Umbilical cord (tissue), 2 donors: Measurements from ENCODE around the gene COA8. TPM values are rescaled to one million over a fixed set of nuclear protein-coding genes. Genes with fewer than 3 reads are reported as not detected.
"Not testable (repeated sequence)": the region's sequence is repeated elsewhere in the genome, so short reads cannot be mapped to it uniquely, and the experiment has no call there.

Experiments
- DNase-seq: peaks from one replicate; pipeline ENCODE4 v3.0.0-alpha.2; 2015; ENCODE audit warnings: low spot score
- total RNA-seq: library from RNA; depleted of rRNA; stranded (reverse); fragments of >200 nt; gene quantifications from one replicate; pipeline ENCODE4 v1.2.3, GENCODE V29; 2014; ENCODE audit warnings: low replicate concordance; ENCODE audit not compliant: insufficient read depth

The COA8 gene
- total RNA-seq, 1 donor from 2014 or later, result 29.6 TPM

GRCh38 chr14:103525430-103526246, 37.1 kb upstream of the COA8 start:
- not testable (repeated sequence) for DNase-seq

GRCh38 chr14:103526247-103526913, 36.4 kb upstream of the COA8 start:
- DNase-seq, result no peak

DNA sequence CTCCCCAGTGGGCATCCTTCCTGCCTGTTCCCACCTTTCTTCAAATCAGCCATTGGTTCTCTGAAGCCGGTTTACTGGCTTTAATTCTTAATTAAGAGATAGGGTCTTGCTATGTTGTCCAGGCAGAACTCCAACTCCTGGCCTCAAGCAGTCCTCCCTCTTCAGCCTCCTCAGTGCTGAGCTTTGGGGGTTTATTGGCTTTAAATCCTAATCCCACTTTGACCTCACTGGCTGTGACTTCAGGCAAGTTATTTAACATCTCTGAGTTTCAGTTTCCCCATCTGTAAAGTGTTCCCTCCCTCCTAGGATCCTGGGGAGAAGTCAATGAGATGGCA, 35.9 kb upstream of the COA8 start:
- DNase-seq, result no peak

DNA sequence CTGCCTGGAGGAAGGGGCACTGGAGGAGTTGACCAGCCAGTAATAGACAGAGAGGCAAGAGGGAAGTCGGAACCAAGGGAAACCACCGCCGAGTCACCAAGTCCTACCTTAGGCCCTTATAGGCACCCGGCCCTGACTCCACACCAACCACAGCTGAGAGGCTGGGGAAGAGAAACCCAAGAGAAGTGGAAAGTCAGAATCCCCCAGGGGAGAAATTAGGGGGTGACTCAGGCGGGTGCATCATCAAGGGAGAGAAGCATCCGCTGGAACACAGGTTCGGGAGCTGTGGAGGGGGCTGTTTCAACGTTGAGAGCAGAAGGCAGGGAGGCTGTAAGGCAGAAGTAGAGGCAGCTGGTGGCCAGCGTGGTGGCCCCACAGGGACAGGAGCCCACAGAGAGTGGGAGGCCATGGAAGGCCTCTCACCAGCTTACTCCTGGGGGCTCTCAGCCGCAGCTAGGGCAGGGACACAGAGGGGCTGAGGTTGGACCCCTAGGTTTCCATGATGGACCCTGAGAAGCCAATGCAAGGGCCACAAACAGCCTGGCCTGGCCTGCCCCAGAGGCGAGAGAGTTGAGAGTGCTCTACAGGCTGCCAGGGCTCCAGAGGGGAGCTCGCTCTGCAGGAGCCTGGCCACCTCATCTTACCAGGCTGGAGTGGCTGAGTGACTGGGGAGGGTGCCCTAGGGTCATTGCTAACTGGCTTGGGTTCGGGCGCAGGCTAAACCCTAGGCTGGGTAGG, 35.2 kb upstream of the COA8 start:
- DNase-seq, result no peak

DNA sequence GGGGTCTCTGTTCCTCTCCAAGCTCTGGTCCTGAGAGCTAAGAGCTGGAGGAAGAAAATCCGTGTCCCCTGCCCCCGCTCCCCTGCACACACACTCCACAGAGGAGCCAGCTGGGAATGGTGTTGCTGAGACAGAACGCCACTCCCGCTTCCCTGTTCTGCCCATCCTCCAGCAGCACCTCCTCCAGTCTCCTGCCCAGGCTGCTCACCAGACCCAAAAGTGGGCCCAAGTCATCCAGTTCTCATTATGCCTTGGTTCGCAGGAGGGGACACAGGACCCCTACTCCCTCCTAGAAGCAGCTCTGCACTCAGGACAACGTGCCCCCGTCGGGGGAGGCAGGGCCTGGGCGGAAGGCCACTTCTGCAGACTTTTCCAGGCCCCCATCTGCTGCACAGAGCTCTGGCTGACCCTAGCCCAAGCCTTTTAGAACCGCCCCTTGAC, 34.6 kb upstream of the COA8 start:
- DNase-seq, result peak; percentile 47

DNA sequence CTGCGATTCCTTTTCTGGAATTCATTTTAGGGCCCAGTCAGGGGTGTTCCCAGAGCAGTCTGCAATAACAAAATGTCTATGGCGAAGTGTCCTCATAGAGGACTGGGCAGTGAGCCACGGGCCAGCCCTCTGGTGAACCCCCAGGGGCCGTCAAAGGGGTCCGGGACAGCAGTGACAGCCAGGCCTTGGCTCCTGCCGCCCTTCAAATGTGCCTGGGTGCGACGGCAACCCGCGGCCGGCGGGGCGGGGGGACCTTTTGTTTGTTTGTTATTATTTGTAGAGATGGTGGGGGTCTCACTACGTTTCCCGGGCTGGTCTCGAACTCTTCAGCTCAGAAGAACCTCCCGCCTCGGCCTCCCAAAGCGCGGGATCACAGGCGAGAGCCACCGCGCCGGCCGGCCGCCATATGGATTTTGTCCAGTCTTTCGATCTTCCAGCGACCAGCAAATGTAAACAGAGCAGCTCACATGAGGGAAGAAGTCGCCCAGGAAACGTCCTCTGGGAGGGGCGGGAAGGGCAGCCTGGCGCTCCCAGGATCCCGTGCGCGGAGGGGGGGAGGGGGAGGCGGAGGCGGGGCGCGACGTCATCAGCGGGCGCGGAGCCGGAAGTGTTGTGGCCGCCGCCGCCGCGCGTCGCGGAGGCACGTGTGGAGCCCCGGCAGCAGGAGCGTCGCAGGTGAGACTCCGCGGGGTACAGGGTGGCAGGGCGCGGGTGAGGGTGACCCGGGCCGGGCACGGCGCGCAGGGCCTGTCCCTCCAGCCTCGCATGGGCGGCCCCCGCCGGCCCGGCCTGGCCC, 34.0 kb upstream of the COA8 start, which contains the start of gene TRMT61A:
TSS of gene TRMT61A (plus strand) at position 610 of the 796 bp plus-strand sequence. CDS start 783 bp downstream, outside the sequence.
- peak; percentile 91 for DNase-seq

DNA sequence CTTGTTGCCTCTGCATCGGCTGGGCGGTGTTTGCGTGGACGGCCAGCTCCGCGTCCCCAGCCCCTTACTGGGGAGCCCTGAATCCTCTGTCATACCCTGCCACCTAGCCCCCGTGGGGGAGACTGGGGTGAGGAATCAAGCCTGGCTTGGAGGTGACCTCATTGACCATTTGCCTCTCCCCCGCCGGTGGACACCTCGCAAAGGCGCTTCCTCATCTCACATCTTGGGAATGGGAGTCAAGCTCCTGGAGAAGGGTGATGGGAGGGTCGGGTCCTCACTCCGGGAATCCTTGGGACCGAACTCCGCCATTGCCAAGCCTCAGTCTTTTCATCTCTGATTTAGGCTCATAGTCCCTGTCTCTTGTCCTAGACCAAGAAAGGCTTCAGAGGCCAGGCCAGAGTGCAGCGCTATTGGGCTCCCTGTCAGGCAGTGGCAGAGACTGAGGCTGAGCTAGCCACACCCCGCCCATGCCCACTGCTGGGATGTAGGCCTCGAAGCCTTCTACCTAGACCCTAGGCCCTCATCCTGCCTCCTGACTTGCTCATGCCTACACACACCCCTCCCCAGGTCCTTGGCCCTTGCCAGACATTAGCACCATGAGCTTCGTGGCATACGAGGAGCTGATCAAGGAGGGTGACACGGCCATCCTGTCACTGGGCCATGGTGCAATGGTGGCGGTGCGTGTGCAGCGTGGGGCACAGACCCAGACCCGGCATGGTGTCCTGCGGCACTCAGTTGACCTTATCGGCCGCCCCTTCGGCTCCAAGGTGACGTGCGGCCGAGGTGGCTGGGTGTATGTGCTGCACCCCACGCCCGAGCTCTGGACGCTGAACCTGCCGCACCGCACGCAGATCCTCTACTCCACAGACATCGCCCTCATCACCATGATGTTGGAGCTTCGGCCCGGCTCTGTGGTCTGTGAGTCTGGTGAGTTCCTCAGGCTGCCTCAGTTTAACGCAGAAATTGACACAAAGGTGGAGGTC, 33.1 kb upstream of the COA8 start:
- DNase-seq, result no peak

DNA sequence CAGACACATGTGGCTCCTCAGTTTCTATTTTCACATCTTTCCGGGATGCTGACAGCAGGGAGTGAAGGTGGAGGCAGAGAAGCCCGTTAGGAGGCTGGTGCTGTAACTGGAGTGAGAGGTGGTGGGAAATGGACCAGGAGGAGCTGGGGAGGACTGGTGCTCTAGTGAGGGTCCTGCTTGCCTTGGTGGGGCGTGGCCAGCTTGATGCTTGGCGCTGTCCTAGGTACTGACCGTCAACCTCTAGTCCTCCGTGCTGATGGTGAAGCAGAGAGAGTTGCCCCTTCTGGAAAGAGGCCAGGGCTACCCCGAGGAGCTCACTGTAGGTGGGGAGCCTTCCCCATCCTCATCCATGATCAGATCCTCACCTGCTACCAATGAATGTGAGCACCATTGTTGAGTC, 32.4 kb upstream of the COA8 start:
- no peak for DNase-seq

GRCh38 chr14:103530831-103531230, 31.9 kb upstream of the COA8 start:
- DNase-seq, result no peak

- DNase-seq, result no peak
Observed at GRCh38 chr14:103531421-103532215, 31.1 kb upstream of the COA8 start.

- no peak for DNase-seq
Observed at GRCh38 chr14:103532216-103533136, 30.3 kb upstream of the COA8 start.

- peak; percentile 89 for DNase-seq
Observed at GRCh38 chr14:103533137-103533998, 29.4 kb upstream of the COA8 start.

DNA sequence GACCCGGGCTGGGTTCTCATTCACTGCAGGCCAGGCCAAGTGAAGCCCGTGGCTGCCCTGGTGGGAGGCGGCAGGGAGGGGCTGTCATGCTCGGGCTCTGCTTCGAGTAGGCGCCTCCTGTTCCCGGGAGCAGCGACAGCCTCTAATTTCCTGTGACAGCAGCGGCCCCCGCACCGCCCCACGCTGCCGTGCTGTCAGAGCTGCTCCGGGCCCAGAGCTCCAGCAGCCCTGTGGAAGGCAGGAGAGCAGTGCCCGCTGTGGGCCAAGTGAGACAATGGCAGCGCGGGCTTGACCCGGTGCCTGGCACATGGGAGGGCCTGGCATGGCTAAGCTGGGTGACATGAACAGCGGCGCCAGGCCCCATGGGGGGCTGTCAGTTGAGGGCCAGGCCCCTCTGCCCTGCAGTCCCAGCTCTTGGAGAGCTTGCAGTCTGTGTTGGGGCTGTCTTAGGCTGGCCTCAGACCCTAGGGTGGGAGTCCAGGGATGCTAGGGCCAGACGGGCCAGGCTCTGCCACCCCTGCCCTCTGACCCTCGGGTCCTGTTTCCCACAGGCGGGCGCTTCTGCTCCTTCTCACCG, 28.7 kb upstream of the COA8 start:
- no peak for DNase-seq

- peak; percentile 69 for DNase-seq
Observed at GRCh38 chr14:103534576-103535061, 28.1 kb upstream of the COA8 start.

- no peak for DNase-seq
Observed at GRCh38 chr14:103535081-103535890, 27.5 kb upstream of the COA8 start.
